GM18526 (cell line): ENCODE results near the gene CNPY3.
A peak's percentile ranks its signal among the peaks of the same experiment; 100 is the strongest.

Source experiments
- POLR2A ChIP-seq: IDR thresholded peaks from 3 replicates; pipeline ENCODE4 v1.6.1; 2011; ENCODE audit not compliant: insufficient read length; ENCODE audit errors: extremely low read depth

The CNPY3 gene

DNA sequence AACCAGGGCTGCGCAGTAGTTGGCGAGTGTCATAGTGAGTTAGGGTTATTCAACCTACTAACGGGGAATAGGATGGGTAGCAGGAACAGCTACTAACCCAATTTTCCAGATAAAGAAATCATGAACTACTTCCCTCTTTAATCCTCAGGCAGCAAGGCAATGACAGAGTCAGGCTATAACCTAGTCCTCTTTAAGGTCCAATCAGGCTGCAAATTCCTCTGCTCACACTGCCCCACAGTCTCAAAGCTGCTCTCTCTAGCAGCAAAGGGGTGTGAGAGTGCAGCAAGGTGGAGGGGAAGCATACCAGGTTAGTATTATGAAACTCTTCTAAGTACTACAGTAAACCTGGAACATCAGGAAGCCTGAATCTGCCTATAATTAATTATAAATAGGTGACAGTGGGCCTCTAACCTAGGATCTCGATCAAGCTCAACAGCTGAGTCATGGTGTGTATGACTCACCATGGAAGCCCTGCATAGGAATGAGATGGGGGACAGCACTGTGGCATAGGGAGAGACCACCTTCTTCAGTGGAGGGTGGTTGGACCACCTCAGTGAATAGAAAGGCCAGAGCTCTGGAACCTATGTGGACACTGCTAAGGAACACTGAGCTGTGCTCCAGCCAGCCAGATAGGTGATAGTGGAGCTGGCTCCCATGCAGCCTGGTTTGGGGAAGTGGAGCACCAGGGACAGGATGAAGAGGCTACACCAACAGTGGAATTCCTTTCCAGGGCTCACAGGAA, 41.8 kb downstream of the CNPY3 start:
- TF ChIP-seq POLR2A = no peak

DNA sequence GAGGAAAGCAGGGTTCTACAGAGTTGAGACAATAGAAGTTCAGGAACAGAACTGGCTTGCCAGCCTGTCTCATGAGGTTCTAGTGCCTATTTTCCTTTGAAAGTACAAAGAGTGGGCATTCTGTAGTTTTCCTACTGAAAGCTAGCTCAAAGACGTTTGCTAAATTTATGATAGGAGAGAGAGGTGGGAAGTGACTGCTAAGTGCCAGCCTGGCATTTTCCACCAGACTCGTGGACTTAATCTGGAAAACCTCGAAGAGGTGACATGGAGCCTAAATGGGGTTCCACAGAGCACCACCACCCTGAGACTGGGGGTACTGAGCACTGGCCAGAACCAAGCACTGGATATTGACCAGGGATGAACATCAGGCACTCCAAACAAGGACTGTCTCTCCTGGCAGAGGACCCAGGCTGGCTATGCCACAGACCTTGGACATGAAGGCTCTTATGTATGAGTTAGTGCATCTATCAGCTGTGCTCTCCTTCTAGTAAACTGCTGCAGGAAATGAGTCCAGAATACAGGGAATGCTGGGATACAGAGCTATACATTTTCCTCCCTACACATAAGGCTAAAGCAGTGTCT, 42.6 kb downstream of the CNPY3 start:
- no peak for TF ChIP-seq POLR2A

DNA sequence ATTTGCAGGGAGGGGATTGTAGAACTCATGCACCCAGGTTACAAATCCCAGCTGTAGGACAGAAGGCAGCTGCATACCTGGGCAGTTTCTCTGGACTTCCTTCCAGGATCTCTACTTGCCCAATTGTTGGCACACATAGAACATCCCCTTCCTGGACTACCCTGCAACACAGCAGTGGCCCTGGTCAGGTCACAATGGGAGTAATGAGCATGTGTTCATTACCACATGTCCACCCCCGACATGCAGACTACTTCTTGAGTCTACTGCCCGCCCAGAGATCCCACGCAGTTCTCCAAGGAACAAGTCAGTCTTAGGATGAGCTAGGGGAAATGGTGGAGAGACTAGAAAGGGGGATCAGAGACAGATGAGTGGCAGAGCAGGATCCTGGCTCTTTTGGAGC, 44.6 kb downstream of the CNPY3 start:
- TF ChIP-seq POLR2A = no peak

DNA sequence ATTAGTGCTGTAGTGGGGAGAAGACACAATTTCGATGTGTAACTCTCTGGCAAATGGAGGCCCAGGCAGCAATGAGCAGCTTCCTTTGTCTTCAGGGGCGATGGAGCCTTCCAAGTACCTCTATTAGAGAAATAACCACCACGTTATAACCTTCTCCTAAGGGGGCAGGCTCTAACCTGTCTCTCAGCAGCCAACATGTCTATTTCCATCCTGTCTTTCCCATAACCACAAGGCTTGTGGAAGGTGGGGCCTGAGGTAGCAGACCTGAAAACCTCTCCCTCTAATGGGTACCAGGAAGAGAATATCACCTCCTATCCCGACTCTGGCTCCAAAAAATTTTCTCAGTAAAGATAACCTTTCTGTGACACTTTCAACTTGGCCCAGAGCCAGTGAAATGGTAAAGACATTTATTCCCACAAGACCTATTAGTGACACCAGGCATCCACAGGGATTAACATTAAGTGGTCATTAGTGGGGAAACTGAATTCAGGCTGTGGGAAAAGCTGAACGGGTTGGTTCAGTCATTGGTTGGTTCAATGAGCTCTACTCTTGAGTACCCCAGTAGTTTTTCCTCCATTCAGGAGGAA, 45.7 kb downstream of the CNPY3 start:
- no peak for TF ChIP-seq POLR2A

DNA sequence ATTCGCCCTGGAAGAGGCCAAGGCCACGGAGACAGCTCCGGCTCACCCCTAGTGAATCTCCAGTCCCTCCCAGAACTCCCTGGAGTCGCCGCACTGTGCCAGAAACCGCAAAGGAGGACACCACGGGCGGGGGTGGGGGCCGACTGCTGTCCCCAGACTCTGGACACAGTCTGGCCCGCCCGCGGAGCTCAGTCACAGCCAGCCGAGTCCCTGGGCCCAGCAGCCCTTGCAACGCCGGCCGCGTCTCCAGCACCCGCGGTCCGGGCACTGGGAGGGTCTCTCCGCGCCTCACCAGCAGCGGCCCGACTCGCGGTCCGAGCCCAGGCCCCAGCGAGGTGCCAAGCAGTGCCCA, 49.2 kb downstream of the CNPY3 start:
- no peak for TF ChIP-seq POLR2A

DNA sequence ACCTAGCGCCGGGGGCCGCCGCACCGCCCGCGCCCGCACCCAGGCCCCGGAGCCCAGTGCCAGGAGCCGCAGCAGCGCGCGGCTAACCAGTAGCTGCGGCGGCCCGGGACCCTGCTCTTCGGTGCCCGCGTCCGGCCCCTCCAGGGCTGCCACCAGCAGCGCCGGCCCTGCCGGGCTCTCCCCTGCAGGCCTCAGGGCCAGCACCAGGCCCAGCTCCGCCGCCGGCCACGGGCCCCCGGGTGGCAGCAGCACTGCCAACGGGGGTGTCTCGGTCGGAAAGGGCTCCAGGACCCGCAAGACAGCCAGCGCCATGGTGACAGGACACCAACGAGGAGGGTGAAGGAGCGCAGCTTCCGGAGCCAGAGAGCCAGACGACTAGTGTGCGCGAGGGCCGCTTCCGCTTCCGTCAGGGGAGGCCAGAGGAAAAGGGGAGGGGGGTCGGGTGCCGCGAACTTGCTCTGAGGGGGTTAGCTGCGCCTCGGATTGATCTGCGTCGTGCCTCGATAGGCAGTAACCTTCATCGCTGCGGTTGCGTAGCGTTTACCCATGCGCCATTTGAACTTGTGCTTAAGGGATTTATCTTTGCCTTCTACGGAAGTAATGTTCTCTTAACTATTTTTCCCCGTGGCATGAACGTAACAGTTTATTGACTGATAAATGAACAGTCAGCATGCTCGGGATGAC, 49.7 kb downstream of the CNPY3 start, which contains the start of gene PEX6:
Gene PEX6 (minus strand): TSS at position 343 of the 684 bp plus-strand sequence. CDS start 31 bp downstream, at position 312.
- TF ChIP-seq POLR2A = peak; percentile 90

DNA sequence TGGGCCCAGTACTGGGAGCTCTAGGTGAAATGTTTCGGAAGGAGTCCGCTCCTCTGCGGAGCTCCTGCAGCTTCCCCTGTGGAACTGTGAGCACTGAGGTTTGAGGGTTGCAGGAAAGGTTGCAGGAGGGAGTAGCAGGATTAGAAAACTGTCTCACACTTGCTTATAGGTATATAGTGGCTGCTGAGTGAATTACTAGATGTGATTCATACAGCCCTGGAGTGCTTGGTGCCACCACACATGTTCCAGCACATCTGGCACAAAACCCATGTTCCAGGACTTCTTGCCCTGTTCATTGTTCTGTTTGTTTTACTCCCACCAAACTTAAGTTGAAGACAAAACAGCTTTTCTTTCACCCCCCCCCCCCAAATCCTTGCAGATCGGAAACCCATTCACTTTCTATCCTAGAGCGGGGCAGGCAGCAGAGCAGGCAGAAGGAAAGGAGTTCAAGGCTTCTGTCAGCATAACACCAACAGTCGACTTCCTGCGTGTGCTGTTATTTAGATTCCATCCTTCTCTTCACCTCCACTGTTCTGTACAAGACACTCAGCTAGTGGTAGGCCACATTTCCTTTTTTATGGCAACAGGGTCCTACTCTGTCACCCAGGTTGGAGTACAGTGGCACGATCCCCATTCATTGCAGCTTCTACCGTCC, 50.4 kb downstream of the CNPY3 start:
- no peak for TF ChIP-seq POLR2A

DNA sequence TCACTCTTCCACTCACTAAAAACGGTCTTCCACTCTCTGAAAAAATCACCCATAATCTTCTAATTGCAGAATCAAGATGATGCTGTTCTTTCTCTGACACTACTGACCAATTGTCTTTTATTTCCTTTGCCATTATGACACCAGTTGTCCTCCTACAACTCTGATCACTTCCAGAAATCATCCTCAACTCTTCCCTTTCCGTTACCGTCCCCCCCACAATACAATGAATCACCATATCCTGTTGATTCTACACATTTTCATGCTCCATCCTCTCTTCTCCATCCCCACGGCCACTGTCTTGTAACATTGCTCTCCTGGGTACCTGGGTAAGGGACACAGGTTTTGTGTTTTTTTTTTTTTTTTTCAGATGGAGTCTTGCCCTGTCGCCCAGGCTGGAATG, 52.6 kb downstream of the CNPY3 start:
- no peak for TF ChIP-seq POLR2A

DNA sequence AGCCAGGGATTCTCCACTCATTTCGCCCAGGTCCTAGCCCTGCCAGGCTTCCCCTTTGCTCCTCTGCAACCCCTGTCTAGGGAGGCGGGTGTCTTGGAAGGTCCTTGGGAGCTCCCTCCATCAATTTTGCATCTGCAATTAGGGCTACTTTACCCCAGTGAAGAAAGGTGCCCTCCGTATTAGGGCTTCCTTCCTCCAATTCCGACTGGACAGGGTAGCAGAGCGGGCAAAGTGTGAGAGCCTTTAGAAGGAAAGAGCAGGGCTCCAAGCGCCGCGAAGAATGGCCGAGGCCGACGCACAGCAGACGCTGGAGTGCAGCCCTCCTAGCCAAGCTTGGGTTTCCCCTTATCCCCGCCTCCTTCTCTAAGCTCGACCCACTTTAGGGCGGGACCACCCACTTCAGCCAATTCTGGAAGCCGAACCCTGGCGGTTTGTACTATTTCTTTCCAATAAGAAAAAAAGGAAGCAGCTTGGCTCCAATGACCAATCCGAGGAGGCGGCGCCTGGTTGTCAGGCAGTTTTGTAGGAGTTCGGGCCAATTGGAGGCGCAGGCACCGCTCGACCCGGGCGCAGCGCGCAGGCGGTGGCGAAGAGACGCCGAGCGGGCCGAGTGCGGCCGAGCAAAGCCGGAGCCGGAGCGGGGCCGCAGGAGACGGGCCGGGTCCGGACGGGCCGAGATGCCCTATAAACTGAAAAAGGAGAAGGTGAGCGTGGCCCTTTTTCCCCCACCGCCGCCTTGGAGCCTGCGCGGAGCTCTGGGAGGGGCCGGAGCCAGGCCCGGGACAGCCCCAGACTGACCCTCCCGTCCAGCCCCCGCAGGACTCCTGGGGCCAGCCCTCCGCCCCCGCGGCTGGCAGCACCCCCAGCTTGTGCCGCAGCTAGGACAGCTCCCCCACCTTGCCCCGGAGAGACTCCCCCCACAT, 55.0 kb downstream of the CNPY3 start, which contains the start of gene PPP2R5D:
Gene PPP2R5D (plus strand): TSS at position 570 of the 923 bp plus-strand sequence. CDS start 108 bp downstream, at position 678.
- TF ChIP-seq POLR2A = peak; percentile 91

DNA sequence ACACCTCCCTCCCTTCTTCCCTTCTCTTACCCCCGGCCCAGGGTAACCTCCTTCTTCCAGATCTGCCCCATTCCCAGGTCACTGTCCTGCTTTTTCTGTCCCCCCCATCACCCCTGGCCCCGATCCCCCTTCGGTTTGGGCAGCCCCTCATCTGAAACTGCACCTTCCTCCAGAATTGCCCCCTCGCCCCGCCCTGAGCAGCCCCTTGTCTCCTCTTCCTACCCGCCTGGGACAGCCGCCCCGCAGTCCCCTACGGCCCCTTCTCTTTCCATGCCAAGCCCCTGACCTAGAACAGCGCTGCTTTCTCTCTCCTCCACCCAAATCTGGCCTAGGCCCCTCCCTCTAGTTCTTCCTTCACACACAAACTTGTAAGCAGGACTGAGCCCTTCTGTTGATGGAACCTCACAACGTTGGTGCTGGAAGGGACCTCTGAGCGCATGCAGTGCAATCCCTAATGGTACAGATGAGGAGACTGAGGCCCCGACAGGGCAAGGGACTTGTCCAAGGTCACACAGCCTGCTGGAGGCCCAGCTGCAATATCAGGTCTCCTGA, 55.7 kb downstream of the CNPY3 start:
- TF ChIP-seq POLR2A = no peak

DNA sequence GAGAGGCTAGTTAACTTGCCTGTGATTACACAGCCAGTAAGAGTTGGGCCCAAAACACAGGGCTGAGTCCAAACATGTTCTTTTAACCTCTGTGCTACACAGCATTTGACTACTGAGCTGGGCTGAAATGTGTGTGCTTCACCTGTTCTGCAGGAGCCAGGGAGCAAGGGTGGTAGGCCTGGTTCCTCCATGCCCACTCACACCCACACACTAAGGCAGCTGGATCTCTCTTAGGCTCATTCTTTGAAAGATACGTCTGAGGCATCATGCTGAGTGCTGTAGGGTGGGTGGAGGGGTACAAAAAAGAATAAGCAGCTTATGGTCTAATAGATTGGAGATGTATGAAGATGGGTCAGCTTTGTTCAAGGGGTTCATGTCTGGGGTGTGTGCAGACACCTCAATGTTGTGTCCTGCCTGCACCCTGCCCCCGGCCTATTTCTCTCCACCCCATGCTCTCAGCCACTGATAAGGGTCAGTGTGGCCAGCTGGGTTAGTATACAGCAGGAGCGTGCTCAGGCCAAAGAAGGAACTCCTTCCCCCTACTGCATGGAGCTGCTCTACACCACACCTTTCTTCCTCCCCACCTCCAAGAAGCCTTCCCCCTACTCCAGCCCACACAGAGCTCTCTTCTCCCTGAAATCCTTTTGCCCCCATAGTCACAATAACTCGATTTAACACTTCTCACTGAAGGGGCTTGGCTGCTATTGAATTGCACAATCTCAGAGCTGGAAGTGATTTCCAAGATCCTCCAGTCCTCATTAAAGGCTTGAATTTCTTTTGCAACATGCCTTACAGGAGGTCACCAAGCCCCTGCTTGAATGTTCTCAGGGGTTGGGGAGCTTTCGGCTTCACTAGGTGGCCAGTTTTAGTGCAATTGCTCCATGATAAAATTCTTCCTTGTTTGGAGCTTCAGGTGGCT, 58.5 kb downstream of the CNPY3 start:
- no peak for TF ChIP-seq POLR2A

DNA sequence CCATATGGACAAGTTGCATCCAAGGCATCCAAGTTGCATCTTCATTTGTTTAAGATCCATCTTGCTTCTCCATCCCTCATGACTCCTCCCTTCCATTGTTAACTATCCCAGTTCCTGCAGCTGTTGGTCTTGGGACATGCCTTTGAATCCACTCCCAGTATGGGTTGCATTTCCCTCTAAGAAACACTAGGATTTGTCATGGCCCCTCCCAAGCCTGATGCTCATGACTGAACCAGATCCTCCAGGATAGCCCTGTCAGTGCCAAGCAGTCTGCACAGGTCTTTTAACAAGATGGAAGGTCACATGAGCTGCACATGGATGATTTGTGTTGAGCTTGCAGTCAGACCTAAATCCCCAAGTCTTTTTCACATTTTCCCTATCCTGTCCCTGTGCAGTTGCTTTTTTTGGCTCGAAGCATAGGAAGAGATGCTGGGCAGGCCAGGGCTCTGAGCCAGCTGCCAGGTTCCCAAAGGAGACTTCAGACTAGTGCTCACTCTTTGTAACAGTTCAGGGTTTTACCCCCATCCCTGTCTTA, 59.3 kb downstream of the CNPY3 start:
- TF ChIP-seq POLR2A = no peak
